HG02943 (cell line): ENCODE measurements around the gene LRBA.
"Not testable (repeated sequence)": the region's sequence is repeated elsewhere in the genome, so short reads cannot be mapped to it uniquely, and the experiment has no call there.

Source experiments
- ATAC-seq: cut with Tn5 transposase; IDR thresholded peaks from one replicate; pipeline ENCODE4 v1.9.1; 2021; ENCODE audit warnings: mild to moderate bottlenecking, low read depth, moderate library complexity; ENCODE audit not compliant: unreplicated experiment

LRBA gene

GRCh38 chr4:150695162-150695561 lies 319.9 kb downstream of the LRBA start:
- ATAC-seq, result no peak

- ATAC-seq, result no peak
Measured at GRCh38 chr4:150694438-150694837, 320.6 kb downstream of the LRBA start.

GRCh38 chr4:150683775-150684350 lies 331.2 kb downstream of the LRBA start:
- ATAC-seq, result no peak

- ATAC-seq, result no peak
Measured at GRCh38 chr4:150682126-150682525, 333.0 kb downstream of the LRBA start.

GRCh38 chr4:150681063-150681462 lies 334.0 kb downstream of the LRBA start:
- no peak for ATAC-seq

- no peak for ATAC-seq
Measured at GRCh38 chr4:150680651-150681050, 334.4 kb downstream of the LRBA start.

- no peak for ATAC-seq
Measured at GRCh38 chr4:150679765-150680343, 335.2 kb downstream of the LRBA start.

DNA sequence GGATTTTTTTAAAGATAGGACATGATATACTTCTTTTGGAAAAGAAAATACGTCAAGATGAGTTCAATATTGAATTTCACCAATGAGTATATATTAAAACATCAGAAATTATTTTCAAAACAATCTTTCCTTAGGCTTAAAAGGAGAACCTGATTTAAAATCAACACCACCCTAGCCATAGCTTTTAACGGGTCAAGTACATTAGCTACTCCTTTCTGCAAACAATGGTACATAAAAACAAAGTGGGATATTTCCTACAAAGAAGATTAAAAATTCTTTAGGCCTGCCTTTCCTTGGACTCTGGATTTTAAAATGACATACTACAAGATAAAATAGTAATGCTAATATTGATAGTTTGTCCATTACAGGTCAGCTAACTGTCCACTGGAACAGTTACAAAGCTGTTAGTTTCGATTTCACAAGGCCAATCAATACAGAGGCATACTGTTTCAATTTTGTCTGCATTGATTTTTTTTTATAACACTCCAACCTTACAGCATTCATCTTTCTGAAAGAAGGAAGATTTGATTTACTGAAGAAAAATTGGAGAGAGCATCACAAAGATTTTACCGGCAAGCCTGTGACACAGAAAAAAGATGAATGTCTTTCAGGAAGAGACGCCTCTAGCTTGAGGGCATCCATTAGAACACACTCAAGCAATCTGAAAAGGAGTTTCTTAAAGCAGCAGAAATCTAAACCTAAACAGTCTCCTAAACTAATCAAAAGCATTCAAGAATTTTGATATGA lies 335.9 kb downstream of the LRBA start:
- ATAC-seq, result no peak

DNA sequence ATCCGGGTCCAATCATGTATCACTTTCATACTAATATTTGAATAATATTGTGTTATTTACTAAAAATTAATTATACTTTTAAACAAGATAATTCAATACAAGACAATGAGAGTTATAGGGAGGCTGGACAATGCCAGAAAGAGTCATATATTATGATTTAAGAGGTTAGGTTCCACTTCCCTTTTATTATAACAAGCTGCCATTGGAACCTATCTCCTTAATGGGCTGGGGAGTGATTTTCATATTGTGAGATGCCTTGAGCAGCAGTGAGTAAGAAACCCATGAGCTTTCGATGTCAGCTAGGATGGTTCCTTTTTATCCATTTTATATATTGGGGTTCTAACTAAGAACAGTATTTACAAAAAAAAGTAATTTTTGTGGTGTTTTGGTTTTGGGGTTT lies 341.3 kb downstream of the LRBA start:
- no peak for ATAC-seq

DNA sequence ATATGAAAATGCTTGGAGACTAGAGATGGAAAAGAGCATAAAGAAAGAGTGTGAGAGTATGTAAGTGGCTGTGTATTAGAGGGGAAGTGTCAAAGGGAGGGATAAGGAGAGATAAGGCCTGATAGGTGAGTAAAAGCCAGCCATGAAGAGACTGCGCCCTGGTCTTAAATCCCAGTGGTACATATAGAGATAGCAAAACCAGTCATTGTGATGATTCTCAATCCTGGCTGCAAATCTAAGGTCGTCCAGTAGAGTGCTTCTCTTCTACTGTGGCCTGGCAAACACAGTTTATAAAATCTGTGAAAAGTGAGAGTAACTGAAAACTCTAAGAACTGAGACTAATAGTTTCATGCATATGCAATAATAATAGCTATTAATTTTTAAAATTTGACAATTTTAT lies 346.3 kb downstream of the LRBA start:
- no peak for ATAC-seq

GRCh38 chr4:150664935-150665334 lies 350.1 kb downstream of the LRBA start:
- ATAC-seq, result no peak

DNA sequence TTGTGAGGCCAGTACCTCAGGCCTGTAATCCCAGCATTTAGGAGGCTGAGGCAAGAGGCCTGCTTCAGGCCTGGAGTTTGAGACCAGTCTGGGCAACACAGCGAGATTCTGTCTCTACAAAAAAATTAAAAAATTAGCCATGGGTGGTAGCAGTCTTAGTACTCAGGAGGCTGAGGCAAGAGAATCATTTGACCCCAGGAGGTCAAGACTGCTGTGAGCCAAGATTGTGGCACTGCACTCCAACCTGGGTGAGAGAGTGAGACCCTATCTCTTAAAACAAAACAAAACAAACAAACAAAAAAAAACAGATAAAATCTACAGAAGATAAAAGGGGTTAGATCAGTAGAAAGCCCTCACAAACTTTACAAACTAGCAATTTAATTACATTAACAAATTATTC lies 352.4 kb downstream of the LRBA start:
- no peak for ATAC-seq

- not testable (repeated sequence) for ATAC-seq
Measured at GRCh38 chr4:150661551-150661950, 353.5 kb downstream of the LRBA start.

- not testable (repeated sequence) for ATAC-seq
Measured at GRCh38 chr4:150658258-150658657, 356.8 kb downstream of the LRBA start.

DNA sequence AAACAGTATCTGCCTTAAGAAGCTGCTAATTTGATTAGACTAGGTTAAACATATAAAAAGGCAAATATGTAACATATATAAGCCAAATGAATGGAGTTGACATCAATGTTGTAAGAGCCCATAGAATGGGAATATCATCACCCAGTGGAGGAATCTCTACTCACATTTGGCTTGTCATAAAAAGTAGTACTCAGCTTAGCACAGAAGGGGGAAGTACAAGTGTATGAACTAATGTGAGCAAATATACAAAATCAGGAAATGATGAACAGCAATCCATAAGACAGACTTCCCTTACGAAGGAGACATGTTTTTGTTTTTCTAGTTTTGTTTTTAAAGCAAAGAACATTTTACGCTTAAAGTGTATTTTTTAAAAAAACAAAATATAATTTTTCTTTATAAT lies 358.2 kb downstream of the LRBA start:
- no peak for ATAC-seq

- ATAC-seq, result no peak
Measured at GRCh38 chr4:150650751-150651150, 364.3 kb downstream of the LRBA start.

- ATAC-seq, result no peak
Measured at GRCh38 chr4:150648123-150648522, 367.0 kb downstream of the LRBA start.

GRCh38 chr4:150647008-150647407 lies 368.1 kb downstream of the LRBA start:
- no peak for ATAC-seq

GRCh38 chr4:150641612-150642011 lies 373.5 kb downstream of the LRBA start:
- no peak for ATAC-seq

GRCh38 chr4:150632639-150633038 lies 382.4 kb downstream of the LRBA start:
- ATAC-seq, result no peak

GRCh38 chr4:150628073-150628472 lies 387.0 kb downstream of the LRBA start:
- ATAC-seq, result no peak

DNA sequence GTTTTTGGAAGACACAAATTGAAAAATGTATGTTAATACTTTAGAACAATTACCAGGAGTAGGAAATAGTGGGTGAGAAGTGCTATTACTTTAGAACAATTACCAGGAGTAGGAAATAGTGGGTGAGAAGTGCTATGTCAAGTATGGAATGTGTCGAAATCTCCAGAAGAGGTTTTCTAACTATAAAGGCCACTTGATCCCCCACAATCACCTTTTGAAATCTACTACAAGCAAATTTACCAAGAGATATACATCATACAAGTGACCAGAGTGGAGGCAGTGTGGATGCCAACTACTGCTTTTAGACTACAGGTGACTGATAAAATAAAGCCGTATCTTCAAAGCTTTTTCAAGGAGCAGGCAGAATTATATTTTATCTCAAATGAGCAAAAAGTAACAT lies 390.1 kb downstream of the LRBA start:
- ATAC-seq, result no peak
